Measurements from ENCODE around the gene GJA4. TPM values are rescaled to one million over a fixed set of nuclear protein-coding genes. Genes with fewer than 3 reads are reported as not detected.

Gene GJA4
- total and polyA plus RNA-seq, 2 of the 13 experiments (the other 11 are each of a cell fraction or from before 2014, with no cell fraction given): not detected

- H3K36me3 ChIP-seq (replicated peaks in 1 of 2; ENCODE audit: control insufficient read depth in 1 of 2, insufficient read depth in 2 of 2, low read length in 2 of 2): no peaks in the 10 kb centered on the region
- no peak overlapping the region for H3K4me2 ChIP-seq (ENCODE audit: low read depth, low read length)
- no peak for ATAC-seq
- no TSS peak for BruUV-seq (replicated peaks)
- DNase-seq (ENCODE audit: low spot score): no peak
- no peak overlapping the region for H3K9ac ChIP-seq (ENCODE audit: insufficient read depth, low read depth, low read length)
- CTCF ChIA-PET (ENCODE audit: low intra/inter-chr PET ratio, low total read pairs): no interaction called here
- H2AFZ ChIP-seq (ENCODE audit: low read length): no peak overlapping the region
- no peaks in the 10 kb centered on the region for H4K20me1 ChIP-seq (ENCODE audit: insufficient read depth, low read length)
- TF ChIP-seq ZNF367 (CRISPR knock-in tag; IDR thresholded peaks at IDR 0.05; ENCODE audit: borderline replicate concordance): no peak
- TF ChIP-seq ZUFSP (CRISPR knock-in tag; IDR thresholded peaks at IDR 0.05; ENCODE audit: borderline replicate concordance): no peak
- TF ChIP-seq ZNF83 (CRISPR knock-in tag; IDR thresholded peaks at IDR 0.05; ENCODE audit: borderline replicate concordance): no peak
- TF ChIP-seq XBP1 (CRISPR knock-in tag; IDR thresholded peaks at IDR 0.05): no peak
- TF ChIP-seq DR1 (CRISPR knock-in tag; IDR thresholded peaks at IDR 0.05): no peak
- TF ChIP-seq, protein P1, sequence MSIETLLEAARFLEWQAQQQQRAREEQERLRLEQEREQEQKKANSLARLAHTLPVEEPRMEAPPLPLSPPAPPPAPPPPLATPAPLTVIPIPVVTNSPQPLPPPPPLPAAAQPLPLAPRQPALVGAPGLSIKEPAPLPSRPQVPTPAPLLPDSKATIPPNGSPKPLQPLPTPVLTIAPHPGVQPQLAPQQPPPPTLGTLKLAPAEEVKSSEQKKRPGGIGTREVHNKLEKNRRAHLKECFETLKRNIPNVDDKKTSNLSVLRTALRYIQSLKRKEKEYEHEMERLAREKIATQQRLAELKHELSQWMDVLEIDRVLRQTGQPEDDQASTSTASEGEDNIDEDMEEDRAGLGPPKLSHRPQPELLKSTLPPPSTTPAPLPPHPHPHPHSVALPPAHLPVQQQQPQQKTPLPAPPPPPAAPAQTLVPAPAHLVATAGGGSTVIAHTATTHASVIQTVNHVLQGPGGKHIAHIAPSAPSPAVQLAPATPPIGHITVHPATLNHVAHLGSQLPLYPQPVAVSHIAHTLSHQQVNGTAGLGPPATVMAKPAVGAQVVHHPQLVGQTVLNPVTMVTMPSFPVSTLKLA (IDR thresholded peaks at IDR 0.05): 0 out of 2 replicates have a peak, but pooled peaks have one; percentile 22
- FAIRE-seq: no peak
- no peaks in the 10 kb centered on the region for H3K79me2 ChIP-seq (ENCODE audit: insufficient read depth, low read length)
- 33% methylated on average over 7 of the region's 21 CpGs for WGBS (ENCODE audit: low lambda C conversion rate)
- H3K9me3 ChIP-seq (ENCODE audit: low read length): no peaks in the 10 kb centered on the region
- POLR2A ChIA-PET: no interaction called here
- no peak overlapping the region for H3K27ac ChIP-seq (ENCODE audit: extremely low read length, insufficient read depth, low read length)
- no peaks in the 10 kb centered on the region for H3K4me1 ChIP-seq (ENCODE audit: insufficient read depth, low read length)
- H3K4me3 ChIP-seq (replicated peaks in 1 of 3; ENCODE audit: insufficient read depth in 1 of 3, low read depth in 2 of 3, low read length in 3 of 3): no peak overlapping the region
- intact Hi-C loops (cut with micrococcal nuclease; ENCODE audit: unreplicated experiment) (no loop called here), in situ Hi-C loops (cut with HindIII; ENCODE audit: extremely low pct_ligation_motif_present, low pct_unique_long_range_greater_than_20kb) (no loop called here)
- peaks cover 4 to 54% of the 10 kb centered on the region in 2 experiments; a peak in 3 of 5 replicates for H3K27me3 ChIP-seq (ENCODE audit: control insufficient read depth in 1 of 2, insufficient read depth in 2 of 2, low read length in 2 of 2)
Measured at GRCh38 chr1:34757386-34757785, 35.4 kb upstream of the GJA4 start.

Measured in HepG2 (cell line).